Progenitor cell of endocrine pancreas (in vitro differentiated cells): ENCODE results near the gene ACP7. TPM values are rescaled to one million over a fixed set of nuclear protein-coding genes. Genes with fewer than 3 reads are reported as not detected.

Source experiments
- DNase-seq: peaks from one replicate; pipeline ENCODE4 v3.0.0; 2021; ENCODE audit warnings: low spot score; ENCODE audit not compliant: unreplicated experiment
- H3K27ac Mint-ChIP-seq: 2 replicates; pipeline ENCODE4 v1.8.0; 2021; ENCODE audit warnings: mild to moderate bottlenecking, moderate library complexity, mixed read lengths
- H3K27me3 Mint-ChIP-seq: 2 replicates; pipeline ENCODE4 v1.8.0; 2021; ENCODE audit warnings: mixed read lengths
- H3K36me3 Mint-ChIP-seq: 2 replicates; pipeline ENCODE4 v1.8.0; 2022; ENCODE audit warnings: mixed read lengths; ENCODE audit not compliant: insufficient read depth
- H3K4me1 Mint-ChIP-seq: 2 replicates; pipeline ENCODE4 v1.8.0; 2021; ENCODE audit warnings: low read depth, mixed read lengths
- H3K4me3 Mint-ChIP-seq: 2 replicates; pipeline ENCODE4 v1.8.0; 2021; ENCODE audit warnings: low read depth, mild to moderate bottlenecking, moderate library complexity, mixed read lengths
- H3K9me3 Mint-ChIP-seq: 2 replicates; pipeline ENCODE4 v1.8.0; 2021; ENCODE audit warnings: low read depth, mixed read lengths
- CTCF ChIP-seq: fragments of 200-600 bp; sonication (generic); IDR thresholded peaks from one replicate; pipeline ENCODE4 v1.5.0; 2021; ENCODE audit warnings: antibody characterized with exemption, mild to moderate bottlenecking; ENCODE audit not compliant: unreplicated experiment
- total RNA-seq: library from RNA; stranded (reverse); gene quantifications from 2 replicates; pipeline ENCODE4 v1.2.1, GENCODE V29; 2021

ACP7 gene
- total RNA-seq, 1 donor from 2014 or later, result not detected

GRCh38 chr19:39145180-39145953 lies 61.2 kb downstream of the ACP7 start:
- H3K4me3 Mint-ChIP-seq, result no peak overlapping the region

GRCh38 chr19:39146091-39146490 lies 61.9 kb downstream of the ACP7 start:
- Mint-ChIP-seq H3K9me3 (peaks cover 4% of the 10 kb centered on the region), H3K4me3 (no peak overlapping the region), H3K27me3 (no peaks in the 10 kb centered on the region), H3K4me1 (peaks cover 27% of the 10 kb centered on the region), H3K36me3 (peaks cover 11% of the 10 kb centered on the region), H3K27ac (peak overlapping the region; percentile 90)
- DNase-seq, result no peak
- TF ChIP-seq CTCF, result no peak

More at GRCh38 chr19:39145180-39145953, 61.2 kb downstream of the ACP7 start:
- TF ChIP-seq CTCF, result no peak
- Mint-ChIP-seq H3K27me3 (no peaks in the 10 kb centered on the region), H3K4me1 (peaks cover 28% of the 10 kb centered on the region), H3K36me3 (peaks cover 11% of the 10 kb centered on the region), H3K9me3 (peaks cover 4% of the 10 kb centered on the region), H3K27ac (peak overlapping the region; percentile 87)
- DNase-seq, result no peak

- DNase-seq, result no peak
- Mint-ChIP-seq H3K4me1 (peaks cover 26% of the 10 kb centered on the region), H3K27ac (peak overlapping the region; percentile 85), H3K9me3 (peaks cover 4% of the 10 kb centered on the region), H3K27me3 (no peaks in the 10 kb centered on the region), H3K4me3 (no peak overlapping the region), H3K36me3 (peaks cover 11% of the 10 kb centered on the region)
- TF ChIP-seq CTCF, result no peak
These were observed 62.7 kb downstream of the ACP7 start for GRCh38 chr19:39146686-39147450.

DNA sequence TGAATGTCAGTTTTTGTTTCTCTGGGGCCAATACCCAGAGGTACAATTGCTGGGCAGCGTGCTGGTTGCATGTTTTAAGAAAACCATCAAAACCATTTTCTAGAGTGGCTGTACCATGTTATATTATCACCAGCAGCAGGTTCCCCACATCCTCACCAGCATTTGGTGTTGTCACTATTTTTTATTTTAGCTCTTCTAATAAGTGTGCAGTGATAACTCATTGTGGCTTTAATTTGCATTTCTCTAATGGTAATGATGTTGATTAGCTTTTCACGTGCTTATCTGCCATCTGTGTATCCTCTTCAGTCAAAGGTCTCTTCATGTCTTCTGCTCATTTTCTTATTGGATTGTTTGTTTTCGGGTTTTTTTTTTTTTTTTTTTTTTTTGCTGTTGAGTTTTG lies 63.3 kb downstream of the ACP7 start:
- DNase-seq, result no peak
- Mint-ChIP-seq H3K36me3 (peaks cover 11% of the 10 kb centered on the region), H3K4me1 (peaks cover 26% of the 10 kb centered on the region), H3K9me3 (peaks cover 4% of the 10 kb centered on the region), H3K27ac (no peak overlapping the region), H3K4me3 (no peak overlapping the region), H3K27me3 (no peaks in the 10 kb centered on the region)
- no peak for TF ChIP-seq CTCF

- Mint-ChIP-seq H3K4me3 (no peak overlapping the region), H3K27me3 (no peaks in the 10 kb centered on the region), H3K9me3 (peaks cover 4% of the 10 kb centered on the region), H3K4me1 (peaks cover 26% of the 10 kb centered on the region), H3K27ac (no peak overlapping the region), H3K36me3 (peaks cover 14% of the 10 kb centered on the region)
- TF ChIP-seq CTCF, result no peak
- DNase-seq, result no peak
These were observed 64.9 kb downstream of the ACP7 start for GRCh38 chr19:39148939-39149529.
